ENCODE data around the gene PHACTR1. TPM values are rescaled to one million over a fixed set of nuclear protein-coding genes. Genes with fewer than 3 reads are reported as not detected.

Gene PHACTR1
- total and polyA plus RNA-seq, 12 donors, result 6.3 to 150 (median 79.9) TPM

- Histone ChIP-seq H3K36me3 (no peaks in the 10 kb centered on the region), H3K9me3 (no peaks in the 10 kb centered on the region), H3K27ac (peak overlapping the region; percentile 31 to 93 (median 86)), H3K27me3 (no peaks in the 10 kb centered on the region), H3K4me1 (peaks cover 0 to 51% (median 22%) of the 10 kb centered on the region in 9 donors), H3K4me3 (peak overlapping the region; percentile 23 to 79 (median 72))
- peak; percentile 70 to 75 for DNase-seq
- TF ChIP-seq CTCF (IDR thresholded peaks at IDR 0.05), result peak in 4 of 9 donors; percentile 15 to 54 (median 46)
- ATAC-seq, result peak; percentile 83 to 90 (median 89)
- WGBS, 2 donors, result 0 to 1% methylated on average over 24 of the region's 24 CpGs
- intact Hi-C loops (cut with DNase I), result loop anchor here in 3 of 10 donors (5.0 kb wide), 2 partner anchors 55 to 370 kb away; partner anchors contain the start of gene TBC1D7 (in 2 of the 3)
Measured at GRCh38 chr6:12957321-12958051, 240.9 kb downstream of the PHACTR1 start.

GRCh38 chr6:12958052-12958706 lies 241.6 kb downstream of the PHACTR1 start:
- Histone ChIP-seq H3K9me3 (no peaks in the 10 kb centered on the region), H3K27ac (peak overlapping the region in 9 of 10 donors; percentile 54 to 93 (median 88)), H3K4me1 (peaks cover 0 to 58% (median 26%) of the 10 kb centered on the region in 9 donors), H3K27me3 (no peaks in the 10 kb centered on the region), H3K36me3 (no peaks in the 10 kb centered on the region), H3K4me3 (peak overlapping the region; percentile 23 to 79 (median 72))
- DNase-seq, result no peak
- intact Hi-C loops (cut with DNase I), result loop anchor here in 3 of 10 donors (5.0 kb wide), 2 partner anchors 54 to 369 kb away; partner anchors contain the start of gene TBC1D7 (in 2 of the 3)
- peak in 6 of 8 donors; percentile 16 to 46 (median 36) for ATAC-seq
- TF ChIP-seq CTCF (IDR thresholded peaks at IDR 0.05), result no peak
- WGBS, 2 donors, result 2 to 6% methylated on average over 9 of the region's 9 CpGs

- WGBS, 2 donors, result 92 to 93% methylated on average over 4 of the region's 4 CpGs
- peak overlapping the region; percentile 51 to 91 (median 78) for H3K27ac ChIP-seq
- DNase-seq (no peak), ATAC-seq (no peak)
- no peaks in the 10 kb centered on the region for H3K27me3 ChIP-seq
- peaks cover 0 to 55% (median 37%) of the 10 kb centered on the region in 9 donors for H3K4me1 ChIP-seq
- no peak for TF ChIP-seq CTCF (IDR thresholded peaks at IDR 0.05)
- H3K9me3 ChIP-seq, result no peaks in the 10 kb centered on the region
- no peak overlapping the region for H3K4me3 ChIP-seq
- intact Hi-C loops (cut with DNase I), result loop anchor here in 4 of 10 donors (5.0 kb wide), 4 partner anchors 46 to 61 kb away; no protein-coding TSS in a partner anchor
- H3K36me3 ChIP-seq, result no peaks in the 10 kb centered on the region
Measured at GRCh38 chr6:12961761-12962160, 245.2 kb downstream of the PHACTR1 start.

GRCh38 chr6:12962529-12962928 lies 246.0 kb downstream of the PHACTR1 start:
- TF ChIP-seq CTCF (IDR thresholded peaks at IDR 0.05), result no peak
- Histone ChIP-seq H3K9me3 (no peaks in the 10 kb centered on the region), H3K4me1 (peaks cover 0 to 54% (median 37%) of the 10 kb centered on the region in 9 donors), H3K4me3 (peak overlapping the region in 4 of 10 donors; percentile 9 to 28 (median 24)), H3K27ac (peak overlapping the region; percentile 51 to 91 (median 78)), H3K27me3 (no peaks in the 10 kb centered on the region), H3K36me3 (no peaks in the 10 kb centered on the region)
- DNase-seq, result no peak
- intact Hi-C loops (cut with DNase I), result loop anchor here in 4 of 10 donors (5.0 kb wide), 4 partner anchors 45 to 60 kb away; no protein-coding TSS in a partner anchor
- 25 to 27% methylated on average over 1 of the region's 1 CpG for WGBS, 2 donors
- ATAC-seq, result peak in 6 of 8 donors; percentile 24 to 66 (median 54)
